H9 (cell line): ENCODE data around the gene VTI1B. TPM values are rescaled to one million over a fixed set of nuclear protein-coding genes. Genes with fewer than 3 reads are reported as not detected.

Experiments
- DNase-seq: peaks from one replicate; pipeline ENCODE4 v3.0.0-alpha.2; 2017
- H2AFZ ChIP-seq: one replicate; pipeline ENCODE4 v1.6.1; 2013; ENCODE audit warnings: mild to moderate bottlenecking, low read length, control low read depth, moderate library complexity
- H2AK5ac ChIP-seq: 2 replicates; pipeline ENCODE4 v1.6.1; 2013; ENCODE audit warnings: low read length, control low read depth, mixed read lengths; ENCODE audit not compliant: insufficient read length
- H2BK120ac ChIP-seq: one replicate; pipeline ENCODE4 v1.6.1; 2013; ENCODE audit warnings: low read depth, mild to moderate bottlenecking, low read length, control low read depth, inconsistent platforms; ENCODE audit not compliant: poor library complexity, severe bottlenecking
- H2BK12ac ChIP-seq: 2 replicates; pipeline ENCODE4 v1.6.1; 2013; ENCODE audit warnings: low read length, control low read depth, mixed read lengths, low read depth; ENCODE audit not compliant: insufficient read length
- H2BK15ac ChIP-seq: 2 replicates; pipeline ENCODE4 v1.6.1; 2013; ENCODE audit warnings: low read depth, low read length, control low read depth
- H2BK20ac ChIP-seq: one replicate; pipeline ENCODE4 v1.6.1; 2013; ENCODE audit warnings: low read depth, mild to moderate bottlenecking, low read length, control low read depth, inconsistent platforms; ENCODE audit not compliant: poor library complexity, severe bottlenecking
- H2BK5ac ChIP-seq: 2 replicates; pipeline ENCODE4 v1.6.1; 2013; ENCODE audit warnings: low read length, control low read depth, mixed read lengths; ENCODE audit not compliant: insufficient read length
- H3K14ac ChIP-seq: 2 replicates; pipeline ENCODE4 v1.6.1; 2013; ENCODE audit warnings: low read length, control low read depth; ENCODE audit not compliant: insufficient read depth
- H3K18ac ChIP-seq: 2 replicates; pipeline ENCODE4 v1.6.1; 2013; ENCODE audit warnings: low read depth, mild to moderate bottlenecking, mixed read lengths, low read length, control low read depth; ENCODE audit not compliant: insufficient read length
- H3K23ac ChIP-seq: 2 replicates; pipeline ENCODE4 v1.6.1; 2013; ENCODE audit warnings: low read length, control low read depth, mixed read lengths, low read depth; ENCODE audit not compliant: insufficient read length
- H3K23me2 ChIP-seq: 2 replicates; pipeline ENCODE4 v1.6.1; 2013; ENCODE audit warnings: low read depth, mild to moderate bottlenecking, mixed read lengths, low read length, control low read depth; ENCODE audit not compliant: insufficient read length, poor library complexity, severe bottlenecking
- H3K27ac ChIP-seq: 2 replicates; pipeline ENCODE4 v1.5.1; 2013; ENCODE audit warnings: low read length, control low read depth, mixed read lengths, low read depth; ENCODE audit not compliant: insufficient read length
- H3K27me3 ChIP-seq: 2 replicates; pipeline ENCODE4 v1.6.1; 2013; ENCODE audit warnings: low read length, control low read depth, inconsistent platforms; ENCODE audit not compliant: insufficient read depth
- H3K4ac ChIP-seq: 2 replicates; pipeline ENCODE4 v1.6.1; 2013; ENCODE audit warnings: low read depth, mild to moderate bottlenecking, control low read depth, inconsistent platforms, low read length, moderate library complexity
- H3K4me1 ChIP-seq: 2 replicates; pipeline ENCODE4 v1.6.1; 2013; ENCODE audit warnings: low read length, control low read depth, inconsistent platforms; ENCODE audit not compliant: insufficient read depth
- H3K4me2 ChIP-seq: 2 replicates; pipeline ENCODE4 v1.6.1; 2013; ENCODE audit warnings: low read length, control low read depth, mixed read lengths; ENCODE audit not compliant: insufficient read length, insufficient read depth
- H3K56ac ChIP-seq: 2 replicates; pipeline ENCODE4 v1.6.1; 2013; ENCODE audit warnings: low read depth, mild to moderate bottlenecking, mixed read lengths, low read length, control low read depth; ENCODE audit not compliant: insufficient read length
- H3K79me1 ChIP-seq: 2 replicates; pipeline ENCODE4 v1.6.1; 2013; ENCODE audit warnings: low read depth, mild to moderate bottlenecking, moderate library complexity, low read length, control low read depth, inconsistent platforms; ENCODE audit not compliant: insufficient read depth, poor library complexity, severe bottlenecking
- H3K79me2 ChIP-seq: 2 replicates; pipeline ENCODE4 v1.6.1; 2013; ENCODE audit warnings: low read length, control low read depth, inconsistent platforms; ENCODE audit not compliant: insufficient read depth
- H3K9ac ChIP-seq: 2 replicates; pipeline ENCODE4 v1.6.1; 2013; ENCODE audit warnings: low read length, control low read depth, mixed read lengths; ENCODE audit not compliant: insufficient read length; ENCODE audit errors: extremely low read depth
- H3K9me3 ChIP-seq: one replicate; pipeline ENCODE4 v1.6.1; 2013; ENCODE audit warnings: low read depth, low read length, inconsistent platforms; ENCODE audit not compliant: control insufficient read depth
- H3T11ph ChIP-seq: one replicate; pipeline ENCODE4 v1.6.1; 2013; ENCODE audit warnings: mild to moderate bottlenecking, low read length, control low read depth, inconsistent platforms
- H4K20me1 ChIP-seq: one replicate; pipeline ENCODE4 v1.6.1; 2013; ENCODE audit not compliant: control insufficient read depth, insufficient read length, insufficient read depth
- H4K5ac ChIP-seq: 2 replicates; pipeline ENCODE4 v1.6.1; 2013; ENCODE audit warnings: low read depth, mild to moderate bottlenecking, mixed read lengths, low read length, control low read depth; ENCODE audit not compliant: insufficient read length
- H4K8ac ChIP-seq: replicated peaks from 2 replicates; pipeline ENCODE4 v1.6.1; 2013; ENCODE audit warnings: low read length, control low read depth, mixed read lengths, low read depth; ENCODE audit not compliant: insufficient read length
- H4K91ac ChIP-seq: 2 replicates; pipeline ENCODE4 v1.6.1; 2013; ENCODE audit warnings: low read depth, mild to moderate bottlenecking, moderate library complexity, mixed read lengths, low read length, control low read depth; ENCODE audit not compliant: insufficient read length
- H3K27ac Mint-ChIP-seq, 3 experiments: 2 replicates in 2 of 3; 3 replicates in 1 of 3; pipeline ENCODE4 v1.8.0; 2020 to 2021; ENCODE audit warnings: mixed read lengths in 3 of 3, mild to moderate bottlenecking in 1 of 3, moderate library complexity in 1 of 3
- H3K27me3 Mint-ChIP-seq: 2 replicates; pipeline ENCODE4 v1.8.0; 2021; ENCODE audit warnings: low read depth, mild to moderate bottlenecking, moderate library complexity, mixed read lengths
- H3K36me3 Mint-ChIP-seq, 3 experiments: 2 replicates in 2 of 3; 3 replicates in 1 of 3; pipeline ENCODE4 v1.8.0; 2020 to 2021; ENCODE audit warnings: low read depth in 3 of 3, mixed read lengths in 3 of 3; ENCODE audit not compliant: insufficient read depth in 1 of 3
- H3K4me1 Mint-ChIP-seq, 2 experiments: 2 replicates each; pipeline ENCODE4 v1.8.0; 2020; ENCODE audit warnings: mixed read lengths in 2 of 2
- H3K4me3 Mint-ChIP-seq, 2 experiments: 2 replicates in 1 of 2; 3 replicates in 1 of 2; pipeline ENCODE4 v1.8.0; 2020 to 2021; ENCODE audit warnings: mild to moderate bottlenecking in 2 of 2, mixed read lengths in 2 of 2, moderate library complexity in 1 of 2
- H3K9me3 Mint-ChIP-seq, 2 experiments: 2 replicates in 1 of 2; 3 replicates in 1 of 2; pipeline ENCODE4 v1.8.0; 2020; ENCODE audit warnings: mild to moderate bottlenecking in 2 of 2, mixed read lengths in 2 of 2, moderate library complexity in 1 of 2
- CTCF ChIP-seq: fragments of 200-600 bp; sonication (generic); conservative IDR thresholded peaks from 3 replicates; pipeline ENCODE4 v1.8.0; 2021; ENCODE audit warnings: antibody characterized with exemption, mild to moderate bottlenecking
- WGBS: extraction: QIAGEN DNeasy Blood & Tissue Kit; methylation state at CpG from one replicate; pipeline ENCODE4 v1.1.7; 2013; ENCODE audit warnings: missing lambda C conversion rate, low lambda C conversion rate, mixed read lengths; ENCODE audit not compliant: insufficient read length; ENCODE audit errors: extremely low coverage; 5-methylcytosine and 5-hydroxymethylcytosine counted together
- total RNA-seq: library from RNA; stranded (reverse); gene quantifications from 2 replicates; pipeline ENCODE4 v1.2.1, GENCODE V29; 2021

VTI1B gene
- total RNA-seq, 1 experiment from 2014 or later, result 118 TPM

GRCh38 chr14:67698179-67698578 is 23.7 kb upstream of the VTI1B start:
- no peak overlapping the region for H3K9ac ChIP-seq
- no peak overlapping the region for H2BK5ac ChIP-seq
- H3K27ac ChIP-seq, result no peak overlapping the region
- no peak overlapping the region for H3K56ac ChIP-seq
- peaks cover 4% of the 10 kb centered on the region; the same call in 1 of the 2 replicates for H3K4me1 ChIP-seq
- no peak overlapping the region for H3T11ph ChIP-seq
- H3K79me2 ChIP-seq, result peaks cover 12% of the 10 kb centered on the region
- Mint-ChIP-seq H3K27me3 (peaks cover 10% of the 10 kb centered on the region), H3K36me3 (peaks cover 0 to 5% (median 0%) of the 10 kb centered on the region in 3 experiments; a peak in 3 of 7 replicates), H3K4me1 (peaks cover 12 to 16% of the 10 kb centered on the region in 2 experiments), H3K27ac (no peak overlapping the region), H3K4me3 (no peak overlapping the region), H3K9me3 (no peaks in the 10 kb centered on the region)
- no peak overlapping the region for H3K14ac ChIP-seq
- no peak overlapping the region for H2BK120ac ChIP-seq
- no peaks in the 10 kb centered on the region for H3K27me3 ChIP-seq
- H3K79me1 ChIP-seq, result peaks cover 5% of the 10 kb centered on the region
- DNase-seq, result no peak
- H4K20me1 ChIP-seq, result no peaks in the 10 kb centered on the region
- H3K23ac ChIP-seq, result no peak overlapping the region
- no peaks in the 10 kb centered on the region for H3K9me3 ChIP-seq
- no peak overlapping the region for H2BK12ac ChIP-seq
- no peak overlapping the region for H2BK15ac ChIP-seq
- no peak overlapping the region for H3K4ac ChIP-seq
- H3K23me2 ChIP-seq, result no peaks in the 10 kb centered on the region
- H3K4me2 ChIP-seq, result no peak overlapping the region
- WGBS, result no CpG with 5 or more reads among the region's 1 CpG
- H2AFZ ChIP-seq, result no peak overlapping the region
- H2AK5ac ChIP-seq, result no peak overlapping the region
- no peak overlapping the region for H4K91ac ChIP-seq
- no peak overlapping the region for H4K5ac ChIP-seq
- TF ChIP-seq CTCF, result no peak
- H3K18ac ChIP-seq, result no peak overlapping the region
- H2BK20ac ChIP-seq, result no peak overlapping the region
- H4K8ac ChIP-seq, result no peak overlapping the region
